GM06990 (cell line): ENCODE results near the gene ZNF511.

Experiments
- DNase-seq: peaks from one replicate; pipeline ENCODE4 v3.0.0-alpha.2; 2011; ENCODE audit not compliant: insufficient read length; ENCODE audit errors: extremely low read depth
- H3K27me3 ChIP-seq: replicated peaks from 2 replicates; pipeline ENCODE4 v1.6.0; 2011; ENCODE audit warnings: low read length; ENCODE audit not compliant: control insufficient read depth, insufficient read depth
- H3K36me3 ChIP-seq: 2 replicates; pipeline ENCODE4 v1.5.1; 2011; ENCODE audit warnings: low read length; ENCODE audit not compliant: control insufficient read depth, insufficient read depth
- H3K4me3 ChIP-seq: replicated peaks from 2 replicates; pipeline ENCODE4 v1.5.1; 2011; ENCODE audit warnings: low read depth, mild to moderate bottlenecking, control low read depth, low read length
- TF ChIP-seq, protein P1 (sequence below): IDR thresholded peaks from 2 replicates; pipeline ENCODE4 v1.5.1; 2011; ENCODE audit warnings: low read length, control low read depth, mild to moderate bottlenecking, inconsistent platforms; ENCODE audit not compliant: insufficient read depth, poor library complexity, severe bottlenecking

The ZNF511 gene

DNA sequence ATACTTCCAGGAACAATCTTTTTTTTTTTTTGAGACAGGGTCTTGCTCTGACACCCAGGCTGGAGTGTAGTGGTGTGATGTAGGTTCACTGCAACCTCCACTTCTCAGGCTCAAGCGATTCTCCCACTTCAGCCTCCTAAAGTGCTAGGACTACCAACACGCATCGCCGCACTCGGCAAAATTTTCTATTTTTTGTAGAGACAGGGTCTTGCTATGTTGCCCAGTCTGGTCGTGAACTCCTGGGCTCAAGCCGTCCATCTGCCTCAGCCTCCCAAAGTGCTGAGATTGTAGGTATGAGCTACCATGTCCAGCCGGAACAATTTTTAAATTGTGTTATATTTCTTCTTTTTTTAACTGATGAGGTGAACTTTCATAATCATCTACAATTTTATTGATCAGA is 2.1 kb downstream of the ZNF511 start:
- TF ChIP-seq, protein P1, sequence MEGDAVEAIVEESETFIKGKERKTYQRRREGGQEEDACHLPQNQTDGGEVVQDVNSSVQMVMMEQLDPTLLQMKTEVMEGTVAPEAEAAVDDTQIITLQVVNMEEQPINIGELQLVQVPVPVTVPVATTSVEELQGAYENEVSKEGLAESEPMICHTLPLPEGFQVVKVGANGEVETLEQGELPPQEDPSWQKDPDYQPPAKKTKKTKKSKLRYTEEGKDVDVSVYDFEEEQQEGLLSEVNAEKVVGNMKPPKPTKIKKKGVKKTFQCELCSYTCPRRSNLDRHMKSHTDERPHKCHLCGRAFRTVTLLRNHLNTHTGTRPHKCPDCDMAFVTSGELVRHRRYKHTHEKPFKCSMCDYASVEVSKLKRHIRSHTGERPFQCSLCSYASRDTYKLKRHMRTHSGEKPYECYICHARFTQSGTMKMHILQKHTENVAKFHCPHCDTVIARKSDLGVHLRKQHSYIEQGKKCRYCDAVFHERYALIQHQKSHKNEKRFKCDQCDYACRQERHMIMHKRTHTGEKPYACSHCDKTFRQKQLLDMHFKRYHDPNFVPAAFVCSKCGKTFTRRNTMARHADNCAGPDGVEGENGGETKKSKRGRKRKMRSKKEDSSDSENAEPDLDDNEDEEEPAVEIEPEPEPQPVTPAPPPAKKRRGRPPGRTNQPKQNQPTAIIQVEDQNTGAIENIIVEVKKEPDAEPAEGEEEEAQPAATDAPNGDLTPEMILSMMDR = no peak
- H3K36me3 ChIP-seq = peaks cover 12% of the 10 kb centered on the region
- DNase-seq = no peak
- no peaks in the 10 kb centered on the region for H3K27me3 ChIP-seq
- no peak overlapping the region for H3K4me3 ChIP-seq

DNA sequence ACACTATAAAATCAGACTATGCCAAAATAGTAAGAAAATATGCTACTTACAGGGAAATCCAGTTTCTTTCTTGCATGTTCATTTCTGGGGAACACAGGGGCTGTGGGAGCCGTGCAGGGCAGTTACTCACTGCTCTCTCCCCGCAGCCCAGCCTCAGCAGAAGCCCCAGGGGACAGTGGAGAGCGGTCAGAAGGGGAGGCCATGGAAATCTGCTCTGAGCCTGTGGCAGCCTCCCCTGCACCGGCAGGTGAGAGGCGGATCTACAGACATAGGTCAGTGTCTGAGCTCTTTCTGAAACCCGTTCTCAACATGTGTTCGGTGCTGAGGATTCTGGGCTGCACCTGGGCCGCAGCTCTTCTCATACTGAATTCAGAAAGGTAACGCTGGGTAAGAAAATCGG is 2.9 kb downstream of the ZNF511 start:
- no peak for DNase-seq
- TF ChIP-seq, protein P1 = no peak
- no peak overlapping the region for H3K4me3 ChIP-seq
- H3K36me3 ChIP-seq = peaks cover 12% of the 10 kb centered on the region
- no peaks in the 10 kb centered on the region for H3K27me3 ChIP-seq

DNA sequence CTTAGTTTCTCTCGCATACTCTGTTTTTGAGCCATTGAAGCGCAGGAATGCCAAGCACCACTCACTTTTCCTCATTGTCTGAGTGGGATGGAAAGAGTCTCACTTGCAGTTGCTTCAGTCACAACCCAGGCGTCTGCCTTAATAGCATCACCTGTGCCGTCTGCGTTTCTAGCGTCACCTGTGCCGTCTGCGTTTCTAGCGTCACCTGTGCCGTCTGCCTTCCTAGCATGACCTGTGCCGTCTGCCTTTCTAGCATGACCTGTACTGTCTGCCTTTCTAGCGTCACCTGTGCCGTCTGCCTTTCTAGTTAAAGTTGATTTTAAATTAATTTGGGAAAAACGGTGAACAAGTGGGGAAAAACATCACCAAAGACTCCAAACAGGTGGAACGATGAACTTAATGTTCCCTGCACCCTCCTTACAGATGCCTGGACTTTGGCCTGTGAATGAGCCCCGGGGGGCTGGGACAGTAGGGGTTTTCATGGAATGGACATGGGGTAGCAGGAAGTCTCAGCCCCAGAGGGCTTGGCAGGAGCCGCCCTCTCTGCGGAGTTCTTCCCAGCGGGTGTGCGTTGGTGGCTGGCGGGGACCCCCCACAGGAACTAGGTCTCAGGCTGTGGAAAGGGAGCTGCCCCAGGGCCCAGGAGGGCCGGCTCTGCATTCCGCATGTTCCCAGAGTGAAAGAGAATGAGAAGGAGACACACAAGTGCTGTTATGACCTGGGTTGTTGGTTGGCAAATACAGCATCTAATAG is 3.5 kb downstream of the ZNF511 start:
- Histone ChIP-seq H3K36me3 (peaks cover 12% of the 10 kb centered on the region), H3K4me3 (no peak overlapping the region), H3K27me3 (no peaks in the 10 kb centered on the region)
- no peak for DNase-seq
- TF ChIP-seq, protein P1 = no peak

DNA sequence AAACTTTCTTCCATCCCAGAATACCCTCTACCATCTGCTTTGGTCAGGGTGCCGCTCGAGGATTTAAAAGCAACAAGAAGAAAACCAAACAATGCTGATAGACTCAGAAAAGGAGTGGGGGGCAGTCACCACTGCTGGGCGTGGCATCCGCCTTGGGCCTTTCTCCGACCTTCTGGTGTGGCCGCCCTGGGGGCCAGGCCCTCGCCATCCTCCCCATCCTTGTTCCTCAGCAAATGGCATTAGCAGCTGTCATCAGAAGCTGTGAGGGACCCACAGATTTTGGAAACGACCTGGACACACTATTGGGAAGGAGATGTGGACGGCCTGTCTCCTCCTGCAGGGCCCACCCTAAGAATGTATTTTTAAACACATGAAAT is 4.0 kb downstream of the ZNF511 start:
- H3K4me3 ChIP-seq = no peak overlapping the region
- H3K36me3 ChIP-seq = peaks cover 12% of the 10 kb centered on the region
- DNase-seq = no peak
- TF ChIP-seq, protein P1 = no peak
- no peaks in the 10 kb centered on the region for H3K27me3 ChIP-seq

DNA sequence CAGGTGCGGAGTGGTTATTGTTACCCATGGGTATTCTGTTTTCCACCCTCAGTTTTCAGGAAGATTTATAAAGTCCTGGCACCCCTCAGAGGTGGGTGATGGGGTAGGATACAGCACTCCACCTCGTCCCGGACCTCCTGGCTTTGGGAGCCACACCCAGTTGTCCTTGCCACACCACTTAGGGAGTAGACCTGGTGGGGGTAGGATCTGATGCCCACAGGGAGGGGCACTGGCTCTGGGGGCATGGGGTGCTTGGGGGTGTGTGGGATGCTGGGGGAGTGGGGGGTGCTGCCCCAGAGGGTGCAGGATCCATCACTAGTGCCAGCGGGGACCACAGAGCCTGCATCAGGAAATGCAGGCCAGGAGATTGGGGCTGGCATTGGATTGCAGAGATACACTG is 4.5 kb downstream of the ZNF511 start:
- peaks cover 12% of the 10 kb centered on the region for H3K36me3 ChIP-seq
- H3K4me3 ChIP-seq = no peak overlapping the region
- H3K27me3 ChIP-seq = no peaks in the 10 kb centered on the region
- TF ChIP-seq, protein P1 = no peak
- no peak for DNase-seq

DNA sequence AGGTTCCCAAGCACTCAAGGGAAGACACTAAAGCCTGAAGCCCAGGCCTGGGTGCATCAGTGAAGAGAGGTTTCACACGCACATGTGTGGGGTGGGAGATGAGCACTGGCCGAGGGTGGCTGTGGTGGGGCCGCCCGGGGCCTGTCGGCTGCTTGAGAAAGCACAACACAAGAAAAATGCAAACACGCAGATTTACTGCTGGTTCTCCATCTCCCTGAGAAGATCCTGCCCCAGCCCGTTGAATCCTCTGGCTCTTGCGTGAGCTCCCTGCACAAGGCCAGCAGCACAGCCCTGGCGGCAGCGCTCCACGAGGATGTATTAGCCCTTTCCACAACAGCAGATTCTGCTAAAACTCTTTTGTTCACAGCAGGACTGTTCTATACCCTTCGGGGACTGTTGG is 6.2 kb downstream of the ZNF511 start:
- TF ChIP-seq, protein P1 = no peak

More for the DNA sequence above, 6.2 kb downstream of the ZNF511 start:
- no peak for DNase-seq
- Histone ChIP-seq H3K36me3 (peaks cover 9% of the 10 kb centered on the region), H3K27me3 (no peaks in the 10 kb centered on the region), H3K4me3 (no peak overlapping the region)
